Measurements from ENCODE around the gene DOK6.

The DOK6 gene

DNA sequence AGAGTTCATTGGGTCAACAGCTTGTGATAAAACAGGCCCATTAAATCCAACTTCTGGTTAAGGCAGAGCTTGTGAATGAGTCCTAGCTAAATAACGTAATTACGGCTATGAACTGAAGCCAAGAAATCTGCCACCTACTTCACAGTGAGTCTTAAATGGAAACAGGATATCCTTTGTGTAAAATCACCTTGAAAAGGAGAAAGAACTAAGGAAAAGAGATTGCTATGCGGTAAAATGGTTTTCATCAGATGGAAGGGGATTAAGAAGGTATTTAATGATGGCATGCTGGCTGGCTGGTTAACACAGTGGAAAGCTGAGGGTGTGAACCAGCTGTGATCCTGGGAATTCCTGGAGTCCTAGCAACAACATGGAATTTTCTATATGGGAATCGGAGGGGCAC, 156.6 kb downstream of the DOK6 start:
- DNase-seq: no peak

DNA sequence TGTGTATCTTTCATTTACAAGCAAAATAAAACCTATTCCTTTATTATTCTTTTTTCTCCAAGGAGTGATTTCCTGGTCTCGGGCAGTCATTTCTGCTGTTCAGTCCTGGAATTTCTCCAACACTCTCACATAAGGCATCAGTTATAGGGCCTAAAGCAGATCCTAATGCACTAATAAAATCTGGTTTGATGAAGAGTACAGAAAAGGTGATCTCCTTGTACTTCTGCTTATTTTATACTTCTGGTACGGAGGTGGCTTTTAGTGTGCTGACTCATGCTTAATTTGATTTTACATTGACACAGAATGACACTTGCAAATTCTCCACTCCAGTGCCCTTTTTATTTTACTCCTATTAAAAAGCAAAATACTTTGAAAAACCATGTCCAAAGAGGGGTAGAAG, 157.4 kb downstream of the DOK6 start:
- DNase-seq: no peak

DNA sequence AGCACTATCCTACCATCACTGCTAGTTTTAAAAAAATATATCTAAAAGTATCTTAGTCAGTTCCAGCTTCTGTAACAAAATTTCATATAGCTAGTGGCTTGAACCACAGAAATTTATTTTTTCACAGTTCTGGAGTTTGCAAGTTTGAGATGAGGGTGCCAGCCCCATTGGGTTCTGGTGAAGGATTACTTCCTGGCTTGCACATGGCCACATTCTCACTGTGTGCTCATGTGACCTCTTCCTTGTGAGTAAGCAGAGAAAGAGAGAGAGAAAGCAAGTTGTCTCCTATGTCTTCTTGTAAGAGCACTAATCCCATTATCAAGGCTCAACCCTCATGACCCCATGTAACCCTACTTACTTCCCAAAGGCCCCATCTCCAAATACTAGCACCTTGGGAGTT, 158.9 kb downstream of the DOK6 start:
- no peak for DNase-seq

DNA sequence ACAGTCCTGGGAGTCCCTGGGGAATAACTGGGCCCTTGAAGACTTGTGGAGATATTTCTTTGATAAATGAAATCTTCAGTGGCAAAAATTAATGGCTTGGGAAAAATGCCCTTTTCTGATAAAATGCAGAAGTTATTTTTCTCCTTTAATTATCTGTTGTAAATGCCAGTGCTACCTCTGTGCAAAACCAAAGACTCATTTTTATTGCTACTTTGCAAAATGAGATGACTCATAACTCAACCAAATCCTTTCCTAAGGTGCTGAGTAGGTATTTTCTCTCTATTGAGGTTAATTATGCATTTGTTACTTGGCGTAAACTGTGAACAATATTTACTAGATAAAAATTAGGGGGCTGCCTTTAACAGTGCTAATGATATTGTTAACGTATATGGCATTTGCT, 163.9 kb downstream of the DOK6 start:
- no peak for DNase-seq

DNA sequence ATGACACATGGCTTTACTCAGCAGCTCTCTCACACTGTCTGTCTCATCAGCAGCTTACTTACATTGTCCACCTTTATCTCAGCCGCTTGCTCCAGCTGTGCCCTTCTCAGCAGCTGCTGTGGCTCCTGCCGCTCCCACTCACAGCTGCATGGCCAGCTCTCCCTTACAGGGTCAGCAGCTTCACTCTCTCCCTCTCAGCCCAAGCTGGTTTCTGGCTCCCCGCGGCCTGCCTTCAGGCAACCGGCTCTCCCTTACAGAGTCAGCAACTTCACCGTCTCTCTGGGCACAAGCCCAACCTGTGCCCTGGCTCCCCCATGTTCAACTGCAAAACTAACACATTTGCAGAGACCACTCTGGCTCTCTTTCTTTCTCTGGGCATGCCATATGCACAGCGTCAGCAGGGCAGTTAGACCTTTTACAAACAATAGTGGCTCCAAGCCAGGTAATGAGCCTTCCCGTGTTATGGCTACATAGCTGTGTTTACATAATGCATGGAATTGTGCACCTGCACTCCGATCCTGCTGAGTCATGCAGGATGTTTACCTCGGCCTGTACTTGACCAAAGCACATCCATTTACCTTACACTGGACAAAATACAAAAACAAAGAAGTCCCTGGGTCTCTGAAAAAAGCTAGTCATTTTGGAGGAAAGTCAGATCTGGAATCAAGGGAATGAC, 167.3 kb downstream of the DOK6 start:
- no peak for DNase-seq

DNA sequence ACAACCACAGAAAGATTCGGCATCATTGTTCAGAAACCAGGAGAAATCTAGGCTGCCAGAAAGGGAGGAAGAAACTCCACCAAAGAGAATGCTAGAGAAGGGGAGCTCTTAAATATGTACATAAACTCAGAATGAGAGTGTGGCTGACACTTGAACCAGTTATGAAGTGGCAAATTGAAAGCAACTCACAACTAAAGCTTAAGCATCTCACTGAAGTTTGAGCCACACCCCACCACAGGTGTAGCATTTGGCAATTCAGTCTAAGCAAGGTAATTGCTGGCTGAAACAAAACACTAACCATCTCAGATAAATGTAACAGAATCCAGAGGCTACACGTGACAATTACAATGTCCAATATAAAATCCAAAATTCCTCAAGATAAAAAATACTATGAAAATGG, 168.4 kb downstream of the DOK6 start:
- no peak for DNase-seq

DNA sequence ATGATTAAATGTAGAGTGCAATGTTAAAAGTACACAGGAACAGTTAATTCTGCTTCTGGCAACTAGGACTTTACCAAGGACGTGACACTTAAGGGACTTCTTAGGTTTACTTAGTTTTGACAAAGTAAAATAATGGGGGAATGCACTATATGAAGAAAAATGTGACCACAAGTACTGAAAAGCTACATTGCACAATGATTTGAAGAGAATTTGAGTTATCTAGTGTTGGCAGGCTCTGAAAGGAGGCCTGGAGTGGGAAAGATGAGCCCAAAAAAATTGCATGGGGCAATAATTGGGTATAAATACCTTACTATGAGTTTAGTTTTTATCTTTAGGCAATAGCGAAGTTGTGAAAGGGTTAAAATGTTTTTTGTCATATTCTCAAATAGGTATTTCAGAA, 173.7 kb downstream of the DOK6 start:
- no peak for DNase-seq

DNA sequence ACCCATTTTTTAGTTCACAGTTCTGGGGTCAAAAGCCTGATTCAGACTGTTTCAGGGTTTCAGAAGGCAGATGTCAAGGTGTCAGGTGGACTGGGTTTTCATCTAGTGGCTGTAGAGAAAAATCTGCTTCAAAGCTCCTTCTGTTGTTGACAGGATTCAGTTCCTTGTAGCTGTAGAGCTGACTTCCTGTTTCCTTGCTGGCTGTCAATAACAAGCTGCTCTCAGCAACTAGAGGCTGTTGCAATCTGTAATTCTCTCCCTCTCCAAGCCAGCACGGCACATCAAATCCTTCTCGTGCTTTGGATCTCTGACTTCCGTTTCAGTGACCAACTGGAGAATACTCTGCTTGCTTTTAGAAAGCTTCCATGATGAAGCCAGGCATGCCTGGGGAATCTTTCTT, 179.4 kb downstream of the DOK6 start:
- no peak for DNase-seq

DNA sequence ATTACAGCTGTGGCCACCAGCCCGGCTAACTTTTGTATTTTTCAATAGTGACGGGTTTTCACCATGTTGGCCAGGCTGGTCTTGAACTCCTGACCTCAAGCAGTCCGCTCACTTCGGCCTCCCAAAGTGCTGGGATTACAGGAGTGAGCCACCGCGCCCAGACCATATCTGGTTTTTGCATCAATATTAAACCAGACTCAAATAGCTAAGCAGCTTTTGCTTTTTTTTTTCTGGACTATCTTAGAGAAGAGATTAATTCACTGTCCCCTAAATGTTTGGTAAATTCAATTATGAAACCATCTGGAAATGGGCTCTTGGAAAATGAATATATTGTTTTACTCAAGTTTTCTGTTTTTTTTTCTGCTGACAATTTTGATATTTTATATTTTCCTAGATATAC, 183.7 kb downstream of the DOK6 start:
- DNase-seq: no peak

DNA sequence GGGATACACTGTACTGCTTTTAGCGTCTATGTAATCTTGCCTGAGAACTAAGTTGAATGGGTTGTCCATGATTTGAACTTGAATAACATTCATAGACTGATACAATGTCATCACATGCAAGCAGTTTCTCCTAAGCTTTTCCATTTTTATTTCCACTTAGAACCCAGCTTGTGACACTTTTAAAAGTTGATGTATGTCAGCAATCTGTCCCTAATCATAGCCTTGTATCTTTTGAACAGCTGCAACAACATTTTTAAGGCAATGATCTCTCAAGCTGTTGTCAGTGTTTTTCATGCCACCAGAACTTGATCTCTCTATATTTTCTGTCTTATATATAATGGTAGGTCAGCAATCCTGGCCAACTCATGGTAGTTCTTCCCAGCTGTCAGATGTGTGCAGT, 185.0 kb downstream of the DOK6 start:
- DNase-seq: no peak

DNA sequence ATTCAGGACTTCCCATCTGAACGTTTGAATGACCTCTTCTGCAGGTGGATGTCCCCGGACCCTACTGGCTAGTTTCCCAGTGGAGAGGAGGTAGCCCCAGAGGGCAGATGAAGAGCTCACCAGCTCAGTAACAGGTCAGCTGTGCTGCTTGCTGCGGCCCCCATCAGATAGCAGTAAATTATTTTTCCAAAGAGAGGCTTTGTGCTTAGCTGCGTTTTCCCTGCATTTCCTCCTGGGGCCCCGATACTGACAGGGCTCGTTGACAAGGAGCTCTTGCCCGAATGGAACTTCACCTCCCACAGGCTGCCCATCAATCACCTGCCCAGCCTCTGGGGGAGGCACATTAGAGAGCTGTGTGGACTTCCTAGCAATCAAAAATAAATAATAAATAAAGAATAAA, 185.8 kb downstream of the DOK6 start:
- no peak for DNase-seq

DNA sequence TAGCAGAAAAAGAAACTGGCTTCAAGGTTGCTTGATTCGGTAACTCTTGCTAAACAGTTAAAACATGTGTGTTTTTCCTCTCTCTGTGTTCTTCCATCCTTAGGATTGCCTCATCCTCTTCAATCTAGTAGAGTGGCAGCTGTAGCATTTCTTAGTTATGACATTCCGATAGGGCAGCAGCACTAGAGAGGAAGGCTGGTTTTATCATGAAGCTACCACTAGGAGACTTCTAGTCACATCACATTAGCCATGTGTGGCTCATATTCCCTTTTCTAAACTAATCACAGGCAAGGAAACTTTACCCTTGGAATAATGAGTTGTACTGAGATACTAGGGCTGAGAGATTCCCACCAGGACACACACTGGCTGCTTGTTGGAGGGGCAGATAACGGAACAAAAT, 187.6 kb downstream of the DOK6 start:
- DNase-seq: no peak

DNA sequence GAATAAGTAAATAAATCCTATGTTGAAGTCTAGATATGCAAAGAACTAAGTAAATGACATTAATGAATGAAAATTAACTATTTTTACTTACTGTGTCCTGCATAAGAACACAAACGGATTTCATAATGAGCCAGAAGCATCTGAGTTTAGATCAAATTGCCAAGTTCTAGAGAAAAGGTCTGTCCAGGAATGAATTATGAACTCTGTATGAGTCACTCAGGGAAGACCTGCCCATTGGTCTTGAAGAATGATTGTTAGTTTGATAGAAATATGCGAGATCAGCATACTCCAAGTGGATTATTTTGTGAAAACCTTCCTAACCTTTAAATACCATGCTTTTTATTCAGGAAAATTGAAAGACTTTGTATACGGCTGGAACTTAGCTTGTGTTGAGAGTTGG, 189.5 kb downstream of the DOK6 start:
- DNase-seq: no peak

DNA sequence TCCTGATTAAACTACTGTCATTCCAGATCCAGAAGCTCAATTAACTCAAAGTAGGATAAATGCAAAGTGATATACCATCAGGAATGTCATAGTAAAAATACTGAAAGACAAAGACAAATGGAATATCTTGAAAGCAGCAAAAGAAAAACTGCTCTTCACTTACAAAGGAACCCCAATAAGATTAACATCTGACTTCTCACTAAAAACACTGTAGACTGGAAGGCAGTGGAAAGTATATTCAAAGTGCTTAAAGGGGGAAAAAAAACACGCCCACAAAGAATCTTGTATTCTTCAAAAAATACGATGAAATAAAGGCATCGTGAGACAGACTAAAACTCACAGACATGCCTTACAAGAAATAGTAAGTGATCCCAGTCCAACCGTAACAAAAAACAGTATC, 195.7 kb downstream of the DOK6 start:
- no peak for DNase-seq

DNA sequence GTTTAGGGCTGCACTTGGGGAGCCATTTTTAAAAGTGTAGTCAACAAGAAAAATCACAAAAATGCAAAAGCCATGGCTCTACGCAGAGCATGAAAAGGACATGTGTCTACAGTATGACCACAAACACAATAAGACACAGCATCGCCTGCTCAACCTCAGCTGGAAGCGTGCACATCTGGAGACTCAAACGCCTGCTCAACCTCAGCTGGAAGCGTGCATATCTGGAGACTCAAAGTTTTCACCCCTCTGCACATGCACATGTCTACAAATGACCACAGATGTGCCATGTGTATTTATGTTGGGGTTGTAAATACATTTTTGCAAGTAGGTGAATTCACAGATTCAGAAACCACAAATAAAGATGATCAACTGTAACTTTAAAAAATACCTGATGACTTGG, 196.9 kb downstream of the DOK6 start:
- no peak for DNase-seq

DNA sequence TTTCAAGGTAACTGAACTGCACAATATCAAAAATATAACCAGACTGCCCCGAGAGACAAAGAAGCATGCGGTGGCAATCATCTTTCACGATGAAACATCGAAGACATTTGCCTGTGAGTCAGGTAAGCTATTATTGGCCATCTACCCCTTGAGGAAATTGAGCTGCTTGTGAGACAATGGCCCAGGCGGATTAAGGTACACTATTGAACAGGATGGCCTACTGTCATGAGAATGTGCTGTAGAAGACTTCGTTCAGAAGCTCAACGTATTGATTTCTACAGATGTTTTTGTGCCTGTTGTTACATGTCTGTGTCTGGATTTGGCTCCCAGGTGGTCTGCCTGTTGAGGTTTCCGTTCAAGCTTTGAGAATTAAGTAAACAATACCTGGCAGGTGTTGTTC, 198.7 kb downstream of the DOK6 start:
- no peak for DNase-seq

DNA sequence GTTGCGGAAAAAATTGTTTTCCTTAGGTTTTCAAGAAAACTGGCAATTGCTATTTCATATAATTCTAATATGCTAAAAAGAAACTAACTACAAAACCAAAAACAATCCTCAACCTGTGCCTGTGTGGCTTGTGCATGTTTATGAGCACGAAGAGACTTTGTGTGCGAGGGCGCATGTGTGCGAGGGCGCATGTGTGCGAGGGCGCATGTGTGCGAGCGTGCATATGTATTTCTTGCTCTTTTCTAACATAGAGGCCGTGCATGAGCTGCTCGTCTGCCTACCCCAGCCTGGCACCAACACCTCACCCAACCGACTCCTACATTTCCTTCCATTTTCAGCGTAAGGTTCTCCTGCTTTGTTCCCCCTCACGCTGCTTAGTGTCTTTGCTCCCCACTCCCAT, 211.6 kb downstream of the DOK6 start:
- no peak for DNase-seq

DNA sequence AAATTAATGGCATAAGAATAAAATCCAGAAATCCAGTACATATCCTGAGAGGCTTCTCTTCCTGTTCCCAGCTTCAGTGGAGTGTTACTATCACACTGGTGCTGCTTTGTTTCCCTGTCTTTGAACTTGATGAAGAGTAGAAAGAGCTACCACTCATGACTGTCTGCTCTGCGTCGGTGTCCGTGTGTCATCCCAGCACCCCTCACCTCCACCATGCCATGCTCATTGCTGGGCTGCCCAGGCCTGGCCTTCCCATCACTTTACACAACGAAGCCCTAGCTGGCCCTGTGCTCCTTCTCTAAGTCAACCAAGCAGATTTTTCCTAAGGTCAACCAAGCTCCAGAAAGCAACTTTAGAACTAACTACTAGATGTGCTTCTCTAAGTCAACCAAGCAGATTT, 215.4 kb downstream of the DOK6 start:
- DNase-seq: no peak

DNA sequence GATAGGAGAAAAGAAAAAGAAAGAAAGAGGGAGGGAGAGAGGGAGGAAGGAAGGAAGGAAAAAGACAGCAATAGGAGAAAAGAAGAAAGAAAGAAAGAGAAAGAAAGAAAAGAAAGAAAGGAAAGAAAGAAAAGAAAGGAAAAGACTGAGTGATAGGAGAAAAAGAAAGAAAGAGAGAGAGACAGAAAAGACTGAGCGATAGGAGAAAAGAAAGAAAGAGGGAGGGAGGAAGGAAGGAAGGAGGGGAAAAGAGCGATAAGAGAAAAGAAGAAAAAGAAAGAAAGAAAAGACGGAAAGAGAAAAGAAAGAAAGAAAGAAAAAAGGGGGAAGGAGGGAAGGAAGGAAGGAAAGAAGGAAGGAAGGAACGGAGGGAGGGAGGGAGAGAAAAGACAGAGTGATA, 216.7 kb downstream of the DOK6 start:
- no peak for DNase-seq

DNA sequence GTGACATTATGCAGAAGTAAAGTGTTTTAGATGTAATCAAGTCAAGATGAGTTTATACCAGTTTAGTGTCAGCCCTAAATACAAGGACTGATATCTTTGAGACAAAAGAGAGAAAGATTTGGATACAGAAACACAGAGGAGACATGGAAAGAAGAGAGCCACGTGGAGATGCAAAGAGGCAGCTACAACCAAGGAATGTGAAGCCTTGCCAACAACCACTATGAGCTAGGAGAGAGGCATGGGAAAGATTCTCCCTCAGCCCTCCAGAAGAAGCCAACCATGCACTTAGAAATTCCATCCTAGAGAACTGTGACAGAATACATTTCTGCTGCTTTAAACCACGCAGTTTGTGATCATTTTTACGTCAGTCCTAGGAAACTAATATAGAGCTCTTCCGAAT, 217.2 kb downstream of the DOK6 start:
- no peak for DNase-seq

DNA sequence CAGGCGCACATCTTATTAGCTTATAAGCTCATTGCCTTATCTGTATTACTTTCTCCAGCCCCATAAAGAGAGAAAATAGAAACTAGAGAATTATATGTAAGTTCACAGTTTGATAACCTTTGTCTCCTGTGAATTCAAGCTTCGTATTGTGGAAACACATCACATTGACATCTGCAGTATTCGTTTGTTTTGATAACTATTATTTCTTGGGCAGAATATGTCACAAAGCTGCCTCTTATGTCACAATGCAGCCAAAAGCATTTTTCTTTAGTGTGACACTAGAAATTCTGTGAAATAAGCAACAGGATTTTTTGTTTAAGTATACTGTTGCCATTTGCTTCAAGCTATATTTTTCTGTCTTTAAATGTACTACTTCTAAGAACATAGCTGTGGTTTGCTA, 221.5 kb downstream of the DOK6 start:
- DNase-seq: no peak

DNA sequence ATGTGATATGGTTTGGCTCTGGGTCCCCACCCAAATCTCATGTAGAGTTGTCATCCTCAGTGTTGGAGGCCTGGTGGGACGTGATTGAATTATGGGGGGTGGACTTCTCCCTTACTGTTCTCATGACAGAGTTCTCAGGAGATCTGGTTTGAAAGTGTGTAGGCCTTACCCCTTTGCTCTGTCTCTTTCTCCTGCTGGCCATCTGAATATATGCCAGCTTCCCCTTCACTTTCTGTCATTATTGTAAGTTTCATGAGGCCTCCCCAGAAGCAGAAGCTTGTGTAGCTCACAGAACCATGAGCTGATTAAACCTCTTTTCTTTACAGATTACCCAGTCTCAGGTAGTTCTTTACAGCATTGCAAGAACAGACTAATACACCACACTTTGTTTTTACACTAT, 222.3 kb downstream of the DOK6 start:
- DNase-seq: no peak

DNA sequence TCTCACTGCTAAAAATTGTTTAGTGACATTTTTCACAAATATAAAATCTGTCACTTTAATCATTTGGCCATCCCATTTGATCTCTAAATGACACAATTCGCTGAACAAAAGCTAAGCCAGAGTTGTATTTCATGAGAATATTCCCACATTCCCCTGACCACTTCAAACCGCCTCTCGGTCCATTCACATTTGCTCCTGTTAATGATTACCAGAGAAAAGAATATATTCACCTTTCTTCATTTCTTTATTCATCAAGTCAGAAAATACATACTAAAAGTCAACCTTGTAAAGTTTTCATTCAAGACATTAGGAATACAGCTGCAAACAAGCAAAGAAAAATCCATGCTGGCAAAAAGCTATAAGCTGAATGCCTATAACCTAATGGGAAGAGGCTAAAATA, 225.5 kb downstream of the DOK6 start:
- DNase-seq: no peak

DNA sequence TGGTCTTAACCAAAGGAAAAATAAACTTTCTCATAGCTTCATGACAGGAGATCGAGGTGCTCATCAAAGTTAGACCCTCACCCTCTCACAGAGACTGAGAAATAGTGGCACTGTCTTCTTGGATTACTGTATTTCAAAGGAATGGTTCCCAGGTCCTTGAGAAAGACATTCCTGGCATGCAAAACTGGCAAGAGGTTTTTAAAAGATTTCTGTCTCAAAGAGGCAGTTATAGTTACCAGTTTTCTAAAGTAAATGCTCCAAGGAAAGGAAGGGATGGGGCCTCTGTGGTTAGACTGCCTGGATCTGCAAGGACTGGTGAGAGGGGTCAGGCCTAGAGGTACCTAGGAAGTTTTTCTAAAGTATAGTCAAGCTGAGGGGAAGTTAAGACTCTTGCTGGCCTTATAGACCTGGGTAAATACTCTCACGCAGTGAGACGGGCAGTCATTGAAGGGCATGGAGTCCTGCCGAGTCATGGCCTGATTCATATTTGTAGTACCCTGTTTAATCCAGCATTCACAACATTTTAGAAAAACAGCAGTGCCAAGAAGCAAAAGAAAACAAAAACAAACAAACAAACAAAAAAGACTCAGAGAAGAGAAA, 226.1 kb downstream of the DOK6 start:
- DNase-seq: no peak

DNA sequence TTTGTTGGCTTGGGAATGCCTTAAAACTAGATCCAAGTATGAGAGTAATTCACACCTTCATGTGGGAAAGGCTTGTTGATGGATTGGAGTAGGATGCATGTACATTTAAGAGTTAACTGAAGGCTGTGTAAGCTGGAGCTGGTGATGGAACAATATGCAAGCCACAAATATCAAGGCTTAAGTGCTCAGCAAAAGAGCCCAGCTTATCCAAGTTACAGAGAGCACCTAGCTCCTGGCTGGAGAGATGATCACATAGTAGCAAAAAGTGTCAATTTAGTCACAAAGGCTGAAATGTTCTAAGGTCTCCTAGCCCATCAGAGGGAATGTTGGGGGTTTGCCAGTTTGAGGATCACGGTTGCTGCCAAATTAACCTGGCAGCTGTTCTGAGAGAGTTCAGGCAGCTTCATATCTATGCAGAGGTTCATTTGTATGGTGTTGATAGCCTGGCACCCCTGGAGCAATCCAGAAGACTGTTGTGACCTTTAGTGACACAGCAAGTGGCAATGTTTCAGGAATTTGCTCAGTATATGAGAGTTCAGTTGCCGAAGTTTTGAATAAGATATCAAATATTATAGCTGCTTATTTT, 228.2 kb downstream of the DOK6 start:
- DNase-seq: no peak
